HG03354 (cell line): ENCODE data around the gene TRIOBP.

ENCODE experiments used
- ATAC-seq: cut with Tn5 transposase; IDR thresholded peaks from one replicate; pipeline ENCODE4 v1.9.1; 2021; ENCODE audit warnings: mild to moderate bottlenecking; ENCODE audit not compliant: unreplicated experiment, poor library complexity, severe bottlenecking

Gene TRIOBP

GRCh38 chr22:37764622-37765021 is 67.8 kb downstream of the TRIOBP start:
- no peak for ATAC-seq

GRCh38 chr22:37765498-37765897 is 68.7 kb downstream of the TRIOBP start:
- ATAC-seq: no peak

GRCh38 chr22:37765953-37766576 is 69.2 kb downstream of the TRIOBP start:
- no peak for ATAC-seq

GRCh38 chr22:37768273-37768672 is 71.4 kb downstream of the TRIOBP start:
- no peak for ATAC-seq

- ATAC-seq: no peak
Observed at GRCh38 chr22:37769056-37769455, 72.2 kb downstream of the TRIOBP start.

- ATAC-seq: no peak
Observed at GRCh38 chr22:37771081-37771480, 74.2 kb downstream of the TRIOBP start.

GRCh38 chr22:37771702-37772427 is 75.0 kb downstream of the TRIOBP start:
- ATAC-seq: no peak

- ATAC-seq: no peak
Observed at GRCh38 chr22:37774728-37775127, 77.9 kb downstream of the TRIOBP start.

GRCh38 chr22:37775785-37776638 is 79.2 kb downstream of the TRIOBP start:
- ATAC-seq: no peak

GRCh38 chr22:37776639-37777005 is 79.8 kb downstream of the TRIOBP start:
- ATAC-seq: no peak

GRCh38 chr22:37777122-37777687 is 80.4 kb downstream of the TRIOBP start:
- ATAC-seq: no peak

GRCh38 chr22:37778370-37779009 is 81.6 kb downstream of the TRIOBP start:
- ATAC-seq: no peak

GRCh38 chr22:37781434-37782059 is 84.7 kb downstream of the TRIOBP start:
- ATAC-seq: no peak

GRCh38 chr22:37782340-37783168 is 85.7 kb downstream of the TRIOBP start:
- ATAC-seq: no peak

- no peak for ATAC-seq
Observed at GRCh38 chr22:37784829-37785495, 88.1 kb downstream of the TRIOBP start.

GRCh38 chr22:37790234-37790633 is 93.4 kb downstream of the TRIOBP start:
- ATAC-seq: no peak

- ATAC-seq: no peak
Observed at GRCh38 chr22:37792494-37792893, 95.6 kb downstream of the TRIOBP start.

- no peak for ATAC-seq
Observed at GRCh38 chr22:37794376-37794775, 97.5 kb downstream of the TRIOBP start.
